Measurements from ENCODE around the gene AOAH.

AOAH gene

DNA sequence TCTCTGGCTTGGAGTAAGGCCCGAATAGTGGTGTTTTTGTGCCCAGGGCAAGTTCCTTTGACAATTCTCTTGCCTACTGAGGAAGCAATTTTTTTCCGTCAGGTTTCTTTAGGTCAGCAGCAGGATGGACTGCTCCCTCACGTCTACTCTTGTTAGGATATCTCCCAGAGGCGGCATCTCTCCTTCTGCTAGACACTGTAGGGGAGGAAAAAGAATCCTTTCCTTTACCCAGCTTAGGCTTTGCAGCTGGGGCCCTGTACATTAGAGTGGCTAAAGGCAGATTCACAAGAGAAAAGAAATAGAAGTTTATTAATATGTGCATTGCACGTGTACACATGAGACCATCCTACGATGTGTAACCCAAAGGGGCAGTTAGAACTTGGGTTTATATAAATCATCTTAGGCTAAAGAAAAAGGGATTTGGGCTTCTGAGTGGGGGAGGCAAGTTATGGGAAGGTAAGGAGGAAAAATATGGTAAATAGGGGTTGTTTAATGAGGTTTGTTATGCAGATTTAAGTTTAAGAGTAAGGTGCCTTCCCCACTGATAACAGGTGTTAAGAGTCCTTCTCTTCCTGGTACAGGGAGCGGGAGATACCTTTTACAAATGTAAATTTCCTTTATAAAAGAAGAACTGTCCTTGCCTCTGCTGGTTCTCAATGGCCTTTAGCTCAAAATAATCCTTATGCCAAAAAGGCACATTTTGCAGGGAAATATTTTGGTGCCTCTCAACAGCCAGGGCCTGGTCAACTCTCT, 156.4 kb downstream of the AOAH start:
- DNase-seq (ENCODE audit: low read depth) = no peak
- H3K4me3 ChIP-seq (ENCODE audit: low read length) = no peak overlapping the region
- TF ChIP-seq, protein P1, sequence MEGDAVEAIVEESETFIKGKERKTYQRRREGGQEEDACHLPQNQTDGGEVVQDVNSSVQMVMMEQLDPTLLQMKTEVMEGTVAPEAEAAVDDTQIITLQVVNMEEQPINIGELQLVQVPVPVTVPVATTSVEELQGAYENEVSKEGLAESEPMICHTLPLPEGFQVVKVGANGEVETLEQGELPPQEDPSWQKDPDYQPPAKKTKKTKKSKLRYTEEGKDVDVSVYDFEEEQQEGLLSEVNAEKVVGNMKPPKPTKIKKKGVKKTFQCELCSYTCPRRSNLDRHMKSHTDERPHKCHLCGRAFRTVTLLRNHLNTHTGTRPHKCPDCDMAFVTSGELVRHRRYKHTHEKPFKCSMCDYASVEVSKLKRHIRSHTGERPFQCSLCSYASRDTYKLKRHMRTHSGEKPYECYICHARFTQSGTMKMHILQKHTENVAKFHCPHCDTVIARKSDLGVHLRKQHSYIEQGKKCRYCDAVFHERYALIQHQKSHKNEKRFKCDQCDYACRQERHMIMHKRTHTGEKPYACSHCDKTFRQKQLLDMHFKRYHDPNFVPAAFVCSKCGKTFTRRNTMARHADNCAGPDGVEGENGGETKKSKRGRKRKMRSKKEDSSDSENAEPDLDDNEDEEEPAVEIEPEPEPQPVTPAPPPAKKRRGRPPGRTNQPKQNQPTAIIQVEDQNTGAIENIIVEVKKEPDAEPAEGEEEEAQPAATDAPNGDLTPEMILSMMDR (conservative IDR thresholded peaks at IDR 0.05; ENCODE audit: low read depth, low read length) = no peak

DNA sequence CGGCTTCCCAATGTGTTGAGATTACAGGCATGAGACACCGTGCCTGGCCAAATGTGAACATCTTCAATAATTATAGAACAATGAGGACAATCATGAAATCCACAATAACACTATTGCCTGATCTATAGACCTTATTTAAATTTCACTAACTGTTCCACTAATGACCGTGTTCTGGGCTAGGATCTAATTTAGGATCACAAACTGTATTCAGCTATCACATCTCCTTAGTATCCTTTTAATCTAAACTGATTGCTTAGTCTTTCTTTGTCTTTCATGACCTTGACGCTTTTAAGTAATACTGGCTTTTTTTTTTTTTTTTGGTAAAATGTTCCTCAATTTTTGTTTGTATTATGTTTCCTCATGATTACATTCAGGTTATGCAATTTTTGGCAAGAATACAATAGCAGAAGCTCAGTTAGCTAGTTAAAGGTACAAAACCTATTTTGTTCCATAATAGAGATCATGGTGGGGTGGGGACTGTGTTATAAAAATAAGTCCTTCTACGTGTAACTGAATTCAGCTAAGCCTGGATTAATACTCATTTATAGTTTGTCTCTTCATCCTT, 158.4 kb downstream of the AOAH start:
- no peak overlapping the region for H3K4me3 ChIP-seq (ENCODE audit: low read length)
- no peak for DNase-seq (ENCODE audit: low read depth)
- TF ChIP-seq, protein P1 (conservative IDR thresholded peaks at IDR 0.05; ENCODE audit: low read depth, low read length) = no peak

DNA sequence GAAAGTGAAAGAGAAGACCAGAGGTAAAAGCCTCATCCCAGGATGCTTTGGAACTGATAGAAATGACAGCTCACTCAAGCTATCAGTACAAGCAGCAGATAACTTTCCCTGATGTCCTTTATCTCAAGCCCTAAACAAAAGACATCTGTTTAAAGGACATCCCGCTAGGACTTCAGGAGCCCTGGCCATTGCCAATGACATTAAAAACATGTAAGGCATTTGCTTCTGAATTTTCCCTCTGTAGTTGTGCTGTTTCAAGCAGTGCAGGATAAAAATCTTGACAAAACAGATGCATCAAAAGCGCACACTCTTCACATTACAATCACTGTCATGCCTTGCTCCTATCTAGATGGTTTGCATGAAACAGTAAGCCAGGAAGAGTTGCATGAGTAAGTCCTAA, 159.8 kb downstream of the AOAH start:
- no peak overlapping the region for H3K4me3 ChIP-seq (ENCODE audit: low read length)
- DNase-seq (ENCODE audit: low read depth) = no peak

DNA sequence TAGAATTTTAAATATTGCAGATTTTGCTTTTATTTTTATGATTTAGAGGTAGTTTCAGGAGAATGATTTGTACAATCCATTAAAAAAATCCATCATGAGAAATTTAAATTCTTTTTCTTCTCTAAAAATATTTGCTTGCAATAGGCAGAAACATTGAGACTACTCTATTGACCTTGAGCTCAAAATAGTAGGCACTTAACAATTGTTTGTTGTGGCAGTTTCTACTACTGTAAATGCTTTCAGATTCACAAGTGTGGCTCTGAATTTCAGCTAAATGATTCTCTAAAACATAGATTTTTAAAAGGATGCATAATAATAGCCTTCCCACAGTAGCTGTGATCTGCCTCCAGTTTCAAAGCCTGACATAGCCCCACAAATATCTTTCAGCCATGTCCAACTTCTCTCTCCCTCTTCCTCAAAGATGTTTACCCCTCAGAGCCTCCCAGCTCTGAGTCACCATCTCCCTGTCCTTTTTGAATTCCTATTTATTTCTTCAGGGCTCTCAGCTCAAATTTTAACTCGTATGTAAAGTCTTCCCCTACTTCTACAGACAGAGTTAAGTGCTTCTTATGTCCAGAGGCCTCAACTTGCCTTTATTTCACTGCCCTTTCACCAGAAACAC, 160.5 kb downstream of the AOAH start:
- TF ChIP-seq, protein P1 (conservative IDR thresholded peaks at IDR 0.05; ENCODE audit: low read depth, low read length) = no peak
- no peak for DNase-seq (ENCODE audit: low read depth)
- no peak overlapping the region for H3K4me3 ChIP-seq (ENCODE audit: low read length)

More for the DNA sequence above, 159.8 kb downstream of the AOAH start:
- TF ChIP-seq, protein P1 (conservative IDR thresholded peaks at IDR 0.05; ENCODE audit: low read depth, low read length) = no peak

DNA sequence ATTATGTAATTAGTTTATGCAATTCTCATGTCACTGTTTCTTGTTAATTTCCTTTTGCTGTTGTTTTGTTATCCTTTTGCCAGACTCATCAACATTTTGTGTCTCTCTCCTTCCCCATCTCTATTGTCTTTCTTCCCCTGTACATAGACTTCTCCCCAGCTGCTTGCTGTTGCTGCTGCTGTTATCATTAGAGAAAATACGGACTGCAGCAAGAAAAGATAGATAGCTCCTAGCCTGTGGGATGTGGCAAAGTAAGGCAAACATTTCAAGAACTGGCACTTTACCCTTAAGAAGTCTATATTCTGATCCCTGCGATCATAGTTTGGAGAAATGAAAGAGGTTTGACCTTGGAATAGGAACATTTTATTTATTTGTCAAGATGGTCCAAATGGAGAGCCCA, 162.2 kb downstream of the AOAH start:
- DNase-seq (ENCODE audit: low read depth) = no peak
- H3K4me3 ChIP-seq (ENCODE audit: low read length) = no peak overlapping the region
- TF ChIP-seq, protein P1 (conservative IDR thresholded peaks at IDR 0.05; ENCODE audit: low read depth, low read length) = no peak

DNA sequence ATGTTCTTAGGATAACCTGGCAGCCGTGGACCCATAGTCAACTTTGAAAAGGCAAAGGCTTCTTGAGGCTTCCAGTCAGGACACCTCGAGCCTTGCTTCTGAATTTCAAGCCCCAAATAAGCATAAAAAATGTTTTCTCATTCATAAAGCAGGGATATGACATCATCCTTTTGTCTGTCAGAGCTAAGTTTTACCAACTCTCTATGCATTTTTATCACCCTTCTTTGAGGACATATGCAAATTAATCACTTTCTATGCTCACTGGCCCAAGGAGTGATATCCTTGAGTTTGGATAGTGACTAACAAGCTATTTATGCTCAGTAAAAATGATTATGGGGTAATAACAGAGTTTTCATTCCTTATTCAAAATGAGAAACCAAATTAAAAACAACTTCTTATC, 175.3 kb downstream of the AOAH start:
- TF ChIP-seq, protein P1 (conservative IDR thresholded peaks at IDR 0.05; ENCODE audit: low read depth, low read length) = no peak
- no peak for DNase-seq (ENCODE audit: low read depth)
- H3K4me3 ChIP-seq (ENCODE audit: low read length) = no peak overlapping the region
